ENCODE data around the gene GPR151. TPM values are rescaled to one million over a fixed set of nuclear protein-coding genes. Genes with fewer than 3 reads are reported as not detected.

The GPR151 gene
- total RNA-seq, 1 donor from 2014 or later = not detected

DNA sequence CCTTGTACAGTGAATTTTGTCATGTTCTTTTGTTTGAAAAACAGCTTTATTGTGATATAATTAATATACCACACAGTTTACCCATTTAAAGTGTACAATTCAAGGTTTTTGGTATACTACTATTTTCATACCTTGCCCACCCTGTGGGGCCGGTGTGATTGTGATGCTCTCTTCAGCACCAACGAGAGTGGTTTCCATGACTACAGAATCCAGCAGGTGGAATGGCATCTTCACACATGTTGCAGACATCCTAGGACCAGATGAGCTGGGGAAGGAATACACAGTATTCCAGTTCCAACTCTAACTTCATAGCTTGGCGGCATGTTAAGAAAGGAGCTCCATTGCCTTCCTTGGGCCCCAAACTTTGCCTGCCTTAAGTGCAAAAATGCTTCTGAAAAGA lies 7.7 kb upstream of the GPR151 start:
- DNase-seq (ENCODE audit: low spot score) = no peak
- intact Hi-C loops (cut with DNase I) = no loop called here

- intact Hi-C loops (cut with DNase I) = no loop called here
- DNase-seq (ENCODE audit: low spot score) = no peak
Measured at GRCh38 chr5:146521403-146522106, 5.6 kb upstream of the GPR151 start.

- intact Hi-C loops (cut with DNase I) = no loop called here
Measured at GRCh38 chr5:146520731-146521130, 4.7 kb upstream of the GPR151 start.

DNA sequence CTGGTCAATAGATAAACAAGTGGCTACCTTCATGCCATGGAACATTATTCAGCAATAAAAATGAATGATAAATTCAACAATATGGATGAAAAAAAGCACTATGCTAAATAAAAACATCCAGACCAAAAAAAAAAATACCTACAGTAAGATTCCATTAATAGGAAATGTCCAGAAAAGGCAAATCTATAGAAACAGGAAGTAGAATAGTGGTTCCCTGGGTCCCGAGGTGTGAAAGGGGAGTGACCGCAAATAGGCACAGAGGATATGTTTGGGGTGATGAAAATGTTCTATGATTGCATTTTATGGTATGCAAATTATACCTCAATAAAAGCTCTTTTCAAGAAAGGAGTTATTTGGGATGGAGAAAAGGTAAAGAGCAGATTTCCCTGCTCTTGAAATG lies 3.6 kb upstream of the GPR151 start:
- intact Hi-C loops (cut with DNase I) = no loop called here
- no peak for DNase-seq (ENCODE audit: low spot score)

More at GRCh38 chr5:146520731-146521130, 4.7 kb upstream of the GPR151 start:
- DNase-seq (ENCODE audit: low spot score) = no peak

- intact Hi-C loops (cut with DNase I) = no loop called here
- no peak for DNase-seq (ENCODE audit: low spot score)
Measured at GRCh38 chr5:146515473-146516150, 378 bp downstream of the GPR151 start.

DNA sequence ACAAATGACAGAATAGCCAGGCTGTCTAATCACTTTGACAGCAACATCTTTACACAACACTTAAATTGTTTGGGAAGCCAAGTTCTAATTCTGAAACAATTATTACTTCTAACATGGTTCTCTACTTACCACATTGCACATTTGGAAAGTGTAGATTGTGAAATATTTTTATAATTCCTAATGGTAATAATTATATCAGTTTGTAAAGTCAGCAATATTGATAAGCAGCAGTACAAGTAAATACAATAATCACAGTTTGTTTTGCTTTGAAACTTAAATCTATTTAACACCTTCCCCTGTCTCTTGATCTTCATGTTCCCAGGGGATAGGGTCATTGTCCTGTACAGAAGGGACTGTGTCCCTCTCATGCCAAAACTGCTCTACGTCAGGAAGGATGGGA lies 1.4 kb downstream of the GPR151 start:
- intact Hi-C loops (cut with DNase I) = no loop called here
- no peak for DNase-seq (ENCODE audit: low spot score)

DNA sequence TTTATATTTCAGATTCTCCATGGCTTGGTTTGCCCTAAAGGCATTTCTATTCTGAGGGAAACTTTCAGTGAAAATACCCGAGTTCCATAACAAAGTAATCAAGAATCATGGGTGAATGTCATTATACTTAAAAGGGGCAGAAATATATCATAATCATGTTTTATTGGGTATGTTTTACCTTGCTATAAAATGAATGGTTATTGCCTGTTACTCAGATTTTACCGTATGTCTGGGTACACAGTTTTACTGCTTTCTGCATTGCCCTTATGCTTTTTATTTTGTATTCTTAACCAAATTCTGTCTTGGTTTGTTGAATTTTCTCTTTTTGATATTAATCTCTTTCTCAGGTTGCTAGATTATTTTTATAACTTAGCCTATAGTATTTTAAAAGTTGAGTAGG lies 2.5 kb downstream of the GPR151 start:
- intact Hi-C loops (cut with DNase I) = no loop called here
- no peak for DNase-seq (ENCODE audit: low spot score)

- intact Hi-C loops (cut with DNase I) = no loop called here
- DNase-seq (ENCODE audit: low spot score) = no peak
Measured at GRCh38 chr5:146510559-146511125, 5.3 kb downstream of the GPR151 start.

- intact Hi-C loops (cut with DNase I) = no loop called here
- no peak for DNase-seq (ENCODE audit: low spot score)
Measured at GRCh38 chr5:146507428-146507827, 8.6 kb downstream of the GPR151 start.

DNA sequence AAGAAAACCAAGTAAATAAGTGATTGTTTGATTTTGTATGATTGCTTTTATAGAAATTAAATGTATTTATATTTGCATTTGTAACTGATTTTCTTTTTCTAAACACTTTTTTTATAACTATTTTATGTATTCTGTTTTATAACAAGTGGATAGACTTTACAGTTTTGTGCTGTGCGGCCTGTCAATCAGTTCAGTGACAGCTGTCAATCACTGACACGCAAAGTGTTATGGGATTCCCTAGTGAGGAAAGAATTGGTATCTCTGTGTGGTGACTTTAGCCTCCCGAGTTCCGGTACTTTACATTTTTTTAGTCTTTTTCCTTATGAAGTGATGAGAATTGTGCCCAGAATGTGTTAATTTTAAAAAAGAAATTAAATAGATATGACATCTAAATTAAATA lies 16.3 kb downstream of the GPR151 start:
- intact Hi-C loops (cut with DNase I) = no loop called here

DNA sequence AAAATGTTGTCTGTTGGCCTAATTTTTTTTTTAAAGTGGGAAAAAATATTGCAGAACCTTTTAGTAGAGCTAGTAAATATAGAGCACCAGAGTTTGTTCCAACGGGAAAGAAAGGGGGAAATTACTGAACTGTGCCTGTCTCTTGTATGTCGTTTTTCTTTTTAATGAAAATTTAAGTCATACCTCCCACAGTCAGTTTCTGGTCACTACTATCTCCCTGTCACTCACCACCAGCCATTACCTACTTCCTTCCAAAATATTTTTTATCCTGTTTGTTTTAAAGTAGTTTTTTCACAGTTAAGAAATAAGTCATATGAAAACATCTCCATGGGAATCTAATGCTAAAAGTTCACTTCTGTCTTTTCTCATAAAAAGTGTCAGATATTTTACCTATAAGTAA lies 21.3 kb downstream of the GPR151 start:
- intact Hi-C loops (cut with DNase I) = no loop called here
- DNase-seq (ENCODE audit: low spot score) = no peak

More for the DNA sequence above, 16.3 kb downstream of the GPR151 start:
- DNase-seq (ENCODE audit: low spot score) = no peak

- intact Hi-C loops (cut with DNase I) = no loop called here
- DNase-seq (ENCODE audit: low spot score) = no peak
Measured at GRCh38 chr5:146490089-146490843, 25.7 kb downstream of the GPR151 start.

GRCh38 chr5:146484714-146485391 lies 31.1 kb downstream of the GPR151 start:
- intact Hi-C loops (cut with DNase I) = no loop called here
- DNase-seq (ENCODE audit: low spot score) = no peak

GRCh38 chr5:146482775-146483174 lies 33.2 kb downstream of the GPR151 start:
- intact Hi-C loops (cut with DNase I) = no loop called here
- DNase-seq (ENCODE audit: low spot score) = no peak

DNA sequence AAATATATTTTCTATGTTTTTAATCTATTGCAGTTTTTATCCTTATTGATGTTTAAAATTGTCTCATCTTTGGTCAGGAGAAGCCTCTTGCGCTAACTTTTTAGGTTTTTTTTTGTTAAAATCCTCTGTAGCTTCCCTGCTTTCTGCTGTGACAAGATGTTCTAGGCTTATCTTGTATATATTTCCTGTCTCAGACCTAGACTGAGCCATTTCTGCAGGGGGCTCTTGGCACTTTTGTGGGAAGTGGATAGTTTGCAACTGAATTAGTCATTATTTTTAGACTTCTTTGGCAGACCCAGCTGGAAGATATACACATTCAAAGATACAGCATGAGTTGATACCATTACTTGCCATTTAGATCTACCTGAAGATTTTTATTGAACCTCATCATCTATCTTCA lies 40.1 kb downstream of the GPR151 start:
- intact Hi-C loops (cut with DNase I) = no loop called here
- DNase-seq (ENCODE audit: low spot score) = no peak

DNA sequence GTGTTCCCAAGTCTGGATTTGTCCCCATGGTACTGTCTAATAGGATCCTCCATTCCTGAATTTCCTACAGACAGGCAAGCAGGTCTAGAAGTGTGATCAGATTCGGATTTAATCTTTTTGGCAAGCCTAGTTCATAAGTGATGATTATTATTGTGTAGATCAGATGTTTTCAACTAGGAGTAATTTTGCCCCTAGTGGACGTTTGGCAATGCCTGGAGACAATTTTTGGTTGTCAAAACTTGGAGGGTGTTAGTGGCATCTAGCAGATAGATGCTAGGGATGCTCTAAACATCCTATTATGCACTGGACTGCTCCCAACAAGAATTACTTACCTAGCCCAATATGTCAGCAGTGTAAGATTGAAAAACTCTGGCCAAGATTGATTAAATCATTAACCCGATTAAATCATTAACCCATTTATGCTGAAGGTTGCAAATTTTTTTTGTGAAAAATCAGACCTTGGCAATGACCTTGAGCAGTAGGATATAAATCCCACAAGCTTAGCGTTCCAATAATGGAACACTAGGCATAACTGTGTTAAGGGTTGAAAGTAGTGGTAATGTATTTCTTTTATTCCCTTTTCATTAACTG lies 40.7 kb downstream of the GPR151 start:
- DNase-seq (ENCODE audit: low spot score) = no peak
- intact Hi-C loops (cut with DNase I) = no loop called here

DNA sequence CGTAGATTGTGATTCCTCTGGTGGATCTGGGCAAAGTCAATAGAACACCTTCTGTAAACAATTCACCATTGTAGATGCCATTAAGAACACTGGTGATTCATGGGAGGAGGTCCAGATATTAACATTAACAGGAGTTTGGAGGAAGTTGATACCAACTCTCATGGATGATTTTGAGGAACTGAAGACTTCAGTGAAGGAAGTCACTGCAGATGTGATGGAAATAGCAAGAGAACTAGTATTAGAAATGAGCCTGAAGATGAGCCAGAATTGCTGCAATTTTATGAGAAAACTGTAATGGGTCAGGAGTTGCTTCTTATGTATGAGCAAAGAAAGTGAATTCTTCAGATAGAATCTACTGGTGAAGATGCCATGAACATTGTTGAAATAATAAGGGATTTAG lies 41.9 kb downstream of the GPR151 start:
- no peak for DNase-seq (ENCODE audit: low spot score)
- intact Hi-C loops (cut with DNase I) = no loop called here

- no peak for DNase-seq (ENCODE audit: low spot score)
- intact Hi-C loops (cut with DNase I) = no loop called here
Measured at GRCh38 chr5:146467760-146468159, 48.2 kb downstream of the GPR151 start.

DNA sequence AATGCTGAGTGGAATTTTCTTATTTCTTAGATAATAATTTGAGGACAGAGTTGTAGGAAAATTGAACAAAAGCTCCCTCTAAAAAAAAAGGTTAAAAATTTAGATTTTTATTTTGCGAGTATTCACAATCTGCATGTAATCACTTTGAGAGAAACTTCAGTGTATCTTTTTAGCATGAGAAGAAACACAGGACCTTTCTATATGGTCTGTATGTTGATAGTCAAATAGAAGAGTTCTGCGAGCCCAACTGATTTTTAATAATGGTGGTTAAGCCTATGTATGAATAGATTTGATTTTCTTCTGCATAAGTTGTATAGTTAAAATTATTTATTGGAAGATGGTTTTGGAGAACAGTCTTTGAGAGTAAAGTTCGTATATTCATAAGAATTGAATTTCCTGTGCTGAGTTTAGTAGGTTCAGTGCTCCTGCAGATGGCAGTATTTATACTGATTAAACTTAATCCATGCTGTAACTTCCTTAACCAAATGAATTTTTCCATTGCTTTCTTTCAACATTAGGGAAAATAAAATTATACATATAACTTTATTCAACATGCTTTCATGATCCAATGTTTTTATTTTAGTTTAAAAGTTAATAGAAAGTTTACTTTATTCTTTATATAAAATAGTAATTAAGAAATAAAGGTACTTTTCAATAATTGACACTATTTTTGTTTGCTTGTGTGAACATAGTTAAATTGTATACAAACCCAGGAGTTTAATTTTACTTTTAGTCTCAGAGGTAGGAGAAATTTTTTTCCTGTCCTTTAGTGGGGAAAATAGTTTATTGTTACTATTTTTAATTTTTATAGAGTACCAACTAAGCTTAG lies 49.3 kb downstream of the GPR151 start:
- intact Hi-C loops (cut with DNase I) = no loop called here
- no peak for DNase-seq (ENCODE audit: low spot score)
